GM04503 (cell line): ENCODE measurements around the gene FNDC3A.
"Not testable (repeated sequence)": the region's sequence is repeated elsewhere in the genome, so short reads cannot be mapped to it uniquely, and the experiment has no call there.

Experiments
- DNase-seq: peaks from one replicate; pipeline ENCODE4 v3.0.0-alpha.2; 2012; ENCODE audit warnings: low read depth

Gene FNDC3A

DNA sequence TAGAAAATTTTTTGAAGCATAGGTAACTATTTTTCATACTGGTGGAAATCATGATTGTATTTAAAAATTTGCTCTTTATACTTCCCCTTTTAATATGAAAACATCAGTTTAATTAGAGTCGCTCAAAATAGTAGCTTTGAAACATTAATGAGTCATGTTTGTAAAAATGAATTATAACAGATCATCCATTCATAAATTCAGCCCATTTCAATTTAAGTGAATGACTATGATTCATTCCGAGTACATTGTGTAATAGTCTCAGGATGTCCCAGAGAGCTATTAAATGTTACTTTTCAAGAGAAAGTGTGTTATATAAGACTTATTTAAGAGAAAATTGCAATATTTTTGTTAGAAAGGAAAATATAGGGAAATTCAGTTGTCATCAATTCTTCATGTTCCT, 111.0 kb downstream of the FNDC3A start:
- DNase-seq = peak; percentile 37

DNA sequence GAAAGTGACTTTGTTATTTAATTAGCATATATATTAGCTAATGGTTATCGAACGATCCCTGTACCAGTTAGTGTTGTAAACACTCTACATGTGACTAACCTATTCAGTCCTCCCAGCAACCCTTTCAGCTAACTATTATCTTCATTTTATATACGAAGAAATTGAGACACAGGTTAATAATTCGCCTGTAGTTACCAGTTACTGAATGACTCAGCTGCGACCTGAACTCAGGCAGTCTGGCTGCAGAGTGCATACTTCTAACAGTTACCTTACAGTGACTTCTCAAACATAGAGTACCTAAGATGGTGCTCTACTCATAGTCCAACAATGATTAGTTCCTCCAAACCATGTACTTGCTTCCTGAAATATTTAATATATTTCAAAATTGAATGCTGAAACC, 117.7 kb downstream of the FNDC3A start:
- no peak for DNase-seq

DNA sequence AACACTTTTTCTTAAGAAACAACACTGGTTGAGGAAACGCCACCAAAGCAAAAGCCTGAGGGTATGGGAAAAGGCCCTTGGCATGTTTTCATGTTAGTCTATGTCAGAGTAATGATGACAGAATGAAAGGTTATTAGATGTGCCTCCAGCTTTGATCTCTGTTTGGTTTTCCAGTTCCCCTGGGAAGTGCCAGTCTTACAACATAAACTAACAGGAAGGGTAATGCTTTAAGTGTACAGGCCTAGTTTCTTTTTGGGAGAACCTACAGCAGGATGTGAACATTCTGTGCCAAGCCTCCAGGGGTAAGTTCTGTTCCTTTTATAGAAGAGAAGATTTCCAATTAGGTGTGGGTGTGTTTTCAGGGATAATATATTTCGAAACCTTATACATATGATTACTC, 121.7 kb downstream of the FNDC3A start:
- no peak for DNase-seq

GRCh38 chr13:49098198-49098597, 122.5 kb downstream of the FNDC3A start:
- DNase-seq = peak; percentile 57

DNA sequence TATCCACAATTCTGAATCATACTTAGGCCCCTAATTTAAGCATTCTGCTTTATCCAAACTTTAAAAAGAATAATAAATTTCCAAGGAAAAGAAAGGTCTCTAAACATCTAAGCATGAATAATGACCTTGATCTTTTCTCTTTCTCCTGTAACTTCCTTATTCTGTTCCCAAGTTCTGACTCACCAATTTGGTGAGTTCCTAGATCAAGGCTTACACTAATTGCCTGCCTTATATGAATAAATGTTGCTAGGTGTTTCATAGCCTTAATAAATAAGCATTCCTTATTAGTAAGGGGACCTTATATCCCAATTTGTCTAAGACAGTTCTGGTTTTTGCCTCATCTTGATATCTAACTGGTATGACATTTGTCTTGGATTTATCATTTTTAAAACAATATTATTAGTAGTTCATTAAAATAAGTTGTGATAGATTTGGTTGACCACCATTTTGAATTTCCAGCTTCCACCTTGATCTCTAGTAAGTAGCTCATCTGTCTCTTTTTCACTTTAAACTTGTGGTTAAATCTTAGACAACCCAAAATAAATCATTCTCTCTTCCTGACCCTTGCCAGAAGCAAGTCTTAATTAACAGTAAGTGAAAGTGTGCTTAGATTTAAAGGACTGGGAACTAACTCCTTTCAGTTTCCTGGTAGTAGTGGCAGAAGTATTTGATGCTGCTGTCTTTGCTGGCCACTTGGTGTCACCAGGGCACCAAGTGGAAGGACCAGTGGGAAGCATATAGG, 123.2 kb downstream of the FNDC3A start:
- no peak for DNase-seq

DNA sequence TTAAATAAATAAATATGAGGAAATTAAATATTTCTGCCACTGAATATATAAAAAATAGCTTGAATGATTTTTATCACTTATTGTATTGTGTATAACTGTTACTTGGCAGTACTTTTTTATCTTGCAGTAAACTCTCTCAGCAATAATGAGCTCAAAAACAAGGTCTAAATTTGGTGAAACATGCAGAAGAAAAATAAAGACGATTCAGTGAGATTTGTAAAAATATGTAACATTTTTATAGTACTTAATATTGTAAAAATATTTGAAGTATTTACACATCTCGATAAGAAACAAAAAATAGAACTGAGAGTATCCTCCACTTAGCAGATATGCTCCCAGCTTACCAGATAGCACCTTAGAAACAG, 123.8 kb downstream of the FNDC3A start:
- no peak for DNase-seq

DNA sequence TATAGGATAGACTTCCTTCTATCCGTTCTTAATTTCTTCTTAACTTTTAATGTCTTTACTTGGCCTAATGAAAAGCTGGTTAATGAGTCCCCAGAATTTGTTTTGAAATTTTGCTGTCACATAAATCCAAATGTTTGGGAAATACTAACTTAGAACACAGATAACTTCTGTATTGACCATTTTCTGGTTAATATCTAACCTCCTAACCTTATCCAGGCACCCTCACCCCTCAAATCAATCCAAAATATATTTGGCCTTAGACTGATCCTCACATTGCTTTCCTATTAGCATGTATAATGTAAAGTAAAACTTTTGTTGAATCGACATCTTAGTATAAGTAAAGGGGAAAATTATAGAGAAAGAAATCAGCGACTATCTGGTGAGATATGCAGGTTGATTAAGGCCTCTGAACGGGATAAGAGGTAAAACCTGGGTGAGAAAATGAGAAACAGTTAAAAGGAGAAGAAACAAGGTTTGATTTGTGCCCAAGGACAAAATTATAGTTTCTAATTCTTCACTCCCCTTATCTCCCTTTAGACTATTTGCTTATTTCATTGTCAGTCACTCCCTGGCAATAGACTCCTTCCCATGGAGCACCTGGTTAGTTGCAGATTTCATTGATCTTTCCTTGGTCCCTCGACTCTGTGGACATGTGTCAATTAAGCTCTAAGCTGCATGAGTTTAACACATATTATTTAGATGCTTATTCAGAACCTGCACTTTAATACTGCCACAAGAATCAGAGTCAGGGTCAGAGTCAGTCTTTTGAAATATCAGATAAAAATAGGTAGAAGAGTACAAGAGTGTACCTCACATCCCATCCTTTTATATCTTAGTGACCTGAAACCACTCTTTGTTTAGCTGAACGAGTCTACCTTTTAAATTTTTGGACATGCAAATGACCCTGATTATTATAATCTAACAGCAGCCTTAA, 125.2 kb downstream of the FNDC3A start:
- DNase-seq = no peak

GRCh38 chr13:49108196-49108595, 132.5 kb downstream of the FNDC3A start:
- DNase-seq = no peak

- DNase-seq = peak; percentile 57
Measured at GRCh38 chr13:49110122-49110912, 134.6 kb downstream of the FNDC3A start.

DNA sequence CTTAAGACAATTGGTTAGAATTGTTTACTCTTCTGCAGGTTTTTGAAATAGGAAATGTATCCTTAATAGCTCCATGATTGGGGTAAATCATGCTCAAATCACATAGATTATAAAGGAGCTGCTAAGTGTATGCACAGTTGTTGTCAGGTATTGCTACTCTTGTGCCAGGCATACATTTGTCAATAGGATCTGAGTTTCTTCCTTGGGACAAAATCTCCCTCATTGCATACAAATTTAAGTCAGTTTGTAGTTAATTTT, 135.1 kb downstream of the FNDC3A start:
- DNase-seq = no peak

DNA sequence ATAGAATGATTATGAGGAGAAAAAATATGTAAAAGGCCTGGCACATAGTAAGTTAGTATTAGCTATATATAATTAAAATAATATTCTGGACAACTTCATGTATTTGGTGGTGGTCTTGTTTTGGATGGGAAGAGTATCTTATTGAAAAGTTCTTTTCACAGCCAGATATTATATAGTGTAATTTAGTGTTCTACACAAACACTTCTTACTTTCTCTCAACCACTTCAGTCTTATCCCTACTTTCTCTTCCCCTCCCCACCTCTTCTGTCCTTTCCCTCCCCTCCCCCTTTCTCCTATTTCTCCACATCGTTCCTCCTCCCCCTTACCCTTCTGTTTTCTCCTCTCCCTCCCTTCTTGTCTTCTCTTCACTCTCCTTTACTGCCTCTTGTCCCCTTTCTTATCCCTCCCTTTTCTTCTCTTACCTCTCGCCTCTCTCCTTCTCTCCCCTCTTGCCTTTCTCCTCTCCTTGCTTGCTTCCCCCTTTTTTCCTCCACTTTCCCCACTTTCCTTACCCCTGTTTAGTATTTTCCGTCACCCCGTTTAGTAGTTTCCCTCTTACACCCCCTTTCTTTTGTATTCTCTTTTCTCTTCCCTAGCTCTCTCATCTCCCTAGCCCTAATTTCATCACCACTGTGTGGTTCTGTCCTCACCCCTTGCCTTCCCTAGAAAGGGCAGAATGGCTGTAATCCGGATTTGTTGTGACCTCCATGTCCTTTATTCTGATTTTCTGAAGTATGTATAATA, 137.2 kb downstream of the FNDC3A start:
- no peak for DNase-seq

- no peak for DNase-seq
Measured at GRCh38 chr13:49113526-49114286, 138.0 kb downstream of the FNDC3A start.

DNA sequence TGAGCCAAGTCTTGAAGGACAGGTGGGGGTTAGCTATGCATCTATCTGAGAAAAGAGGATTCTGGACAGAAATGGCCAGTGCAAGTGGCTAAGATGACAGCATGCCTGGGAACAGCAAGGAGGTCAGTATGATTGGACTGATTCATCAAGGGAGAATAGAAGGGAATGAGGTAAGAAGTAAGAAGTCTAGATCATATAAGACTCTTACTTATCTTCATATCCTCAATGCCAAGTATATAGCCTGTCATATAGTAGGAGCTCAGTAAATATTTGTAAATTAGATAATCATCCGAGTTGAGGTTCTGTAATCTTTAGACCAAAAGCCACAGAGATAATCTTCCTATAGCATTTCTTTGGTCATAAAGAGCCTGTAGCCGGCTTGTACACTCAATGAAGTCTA, 141.2 kb downstream of the FNDC3A start:
- no peak for DNase-seq

DNA sequence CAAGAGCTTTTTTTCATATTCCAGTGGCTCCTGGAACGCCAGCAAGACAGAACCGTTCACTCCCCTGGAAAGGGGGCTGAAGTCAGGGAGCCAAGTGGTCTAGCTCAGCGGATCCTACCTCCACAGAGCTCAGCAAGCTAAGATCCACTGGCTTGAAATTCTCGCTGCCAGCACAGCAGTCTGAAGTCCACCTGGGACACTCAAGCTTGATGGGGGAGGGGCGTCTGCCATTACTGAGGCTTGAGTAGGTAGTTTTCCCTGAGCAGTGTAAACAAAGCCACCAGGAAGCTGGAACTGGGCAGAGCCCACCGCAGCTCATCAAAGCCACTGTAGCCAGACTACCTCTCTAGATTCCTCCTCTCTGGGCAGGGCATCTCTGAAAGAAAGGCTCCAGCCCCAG, 142.7 kb downstream of the FNDC3A start:
- not testable (repeated sequence) for DNase-seq

DNA sequence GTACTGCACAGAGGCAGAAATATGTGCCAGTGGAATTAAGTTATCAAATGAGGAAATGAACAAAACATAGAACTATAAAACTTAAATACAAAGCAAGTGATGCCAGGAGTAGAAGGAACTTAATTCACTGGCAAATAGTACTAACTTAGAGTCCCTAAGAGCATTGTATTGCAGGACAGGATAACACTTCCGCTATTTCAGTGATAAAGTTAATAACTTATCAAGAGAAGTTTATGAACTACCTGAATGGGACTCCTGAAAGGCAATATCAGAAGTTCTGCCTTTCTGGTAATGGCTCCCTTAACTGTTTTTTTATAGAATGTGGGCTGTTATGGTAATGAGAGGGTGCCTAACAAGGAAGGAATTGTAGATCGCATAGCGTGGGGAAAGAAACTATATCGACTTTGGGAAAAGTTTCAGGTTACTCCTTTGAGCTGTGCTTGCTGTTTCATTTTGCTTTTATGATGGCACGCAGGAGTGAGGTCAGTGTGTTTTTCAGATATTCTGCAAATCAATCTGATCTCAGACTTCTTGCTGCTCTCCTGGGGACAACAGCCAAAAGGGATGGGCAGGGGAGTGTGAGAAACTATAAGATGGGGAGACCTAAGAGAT, 149.1 kb downstream of the FNDC3A start:
- no peak for DNase-seq

GRCh38 chr13:49125964-49126524, 150.3 kb downstream of the FNDC3A start:
- no peak for DNase-seq

GRCh38 chr13:49132479-49133002, 156.8 kb downstream of the FNDC3A start:
- DNase-seq = no peak

GRCh38 chr13:49134305-49134704, 158.6 kb downstream of the FNDC3A start:
- DNase-seq = no peak

DNA sequence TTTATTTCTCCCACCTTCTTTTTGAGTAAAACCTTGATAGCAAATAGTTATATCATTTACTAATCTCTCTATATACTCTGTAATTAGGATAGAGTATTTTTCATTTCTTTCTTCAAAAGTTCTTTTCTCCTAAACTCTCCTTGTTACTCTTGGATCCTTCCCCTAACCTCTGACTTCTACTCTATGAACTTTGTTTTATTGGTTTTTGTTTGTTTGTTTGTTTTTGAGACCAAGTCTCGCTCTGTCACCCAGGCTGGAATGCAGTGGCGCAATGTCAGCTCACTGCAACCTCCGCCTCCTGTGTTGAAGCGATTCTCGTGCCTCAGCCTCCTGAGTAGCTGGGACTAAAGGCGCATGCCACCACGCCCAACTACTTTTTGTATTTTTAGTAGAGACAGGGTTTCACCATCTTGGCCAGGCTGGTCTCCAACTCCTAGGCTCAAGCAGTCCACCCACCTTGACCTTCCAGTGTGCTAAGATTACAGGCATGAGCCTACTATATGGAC, 161.5 kb downstream of the FNDC3A start:
- not testable (repeated sequence) for DNase-seq
